ENCODE measurements around the gene HS6ST1.

Gene HS6ST1

GRCh38 chr2:128235581-128235980, 83.1 kb downstream of the HS6ST1 start:
- DNase-seq: no peak

DNA sequence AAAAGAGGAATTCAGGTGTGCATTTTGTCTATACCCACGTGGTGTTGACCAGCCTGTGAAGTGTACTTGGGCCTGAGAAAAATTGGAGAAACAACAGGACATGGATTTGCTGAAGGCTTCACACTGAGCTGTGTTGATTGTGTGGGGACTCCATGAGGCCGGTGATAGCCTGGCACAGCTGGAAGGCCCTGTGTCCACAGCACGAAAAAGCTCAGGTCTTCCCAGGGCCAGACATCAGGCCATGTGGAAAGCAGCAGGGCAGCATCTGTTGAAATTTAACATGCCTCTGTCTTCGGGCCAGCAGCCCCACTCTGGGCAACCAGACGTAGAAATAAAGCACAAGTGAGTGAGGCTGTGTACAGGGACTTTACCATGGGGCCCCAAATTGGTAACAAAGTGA, 84.1 kb downstream of the HS6ST1 start:
- DNase-seq: no peak

DNA sequence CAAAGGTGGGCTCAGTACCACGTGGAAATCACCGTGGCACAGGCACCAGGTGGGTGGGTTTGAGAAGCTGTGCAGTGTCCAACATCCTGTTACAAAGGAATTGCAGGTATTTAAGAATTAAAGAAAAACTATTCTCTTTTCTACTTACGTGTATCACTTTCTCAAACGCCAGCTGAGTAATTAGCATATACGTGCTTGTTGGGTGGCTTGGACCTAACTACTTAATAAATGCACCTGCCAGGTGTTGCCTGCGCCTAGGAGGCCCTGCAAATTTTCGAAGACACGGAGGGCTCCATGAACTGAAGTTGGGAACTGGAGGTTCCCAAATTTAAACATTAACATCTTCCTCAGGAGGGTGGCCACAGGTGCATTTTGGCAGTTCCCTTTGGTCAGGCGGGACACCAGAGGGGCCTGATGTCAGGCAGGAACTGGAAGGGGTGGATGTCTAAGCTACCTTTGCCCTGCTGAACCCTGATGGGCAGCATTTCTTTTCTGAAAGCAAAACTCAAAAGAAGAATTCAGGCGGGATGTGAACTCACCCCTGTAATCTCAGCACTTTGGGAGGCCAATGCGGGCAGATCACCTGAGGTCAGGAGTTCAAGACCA, 84.8 kb downstream of the HS6ST1 start:
- no peak for DNase-seq

DNA sequence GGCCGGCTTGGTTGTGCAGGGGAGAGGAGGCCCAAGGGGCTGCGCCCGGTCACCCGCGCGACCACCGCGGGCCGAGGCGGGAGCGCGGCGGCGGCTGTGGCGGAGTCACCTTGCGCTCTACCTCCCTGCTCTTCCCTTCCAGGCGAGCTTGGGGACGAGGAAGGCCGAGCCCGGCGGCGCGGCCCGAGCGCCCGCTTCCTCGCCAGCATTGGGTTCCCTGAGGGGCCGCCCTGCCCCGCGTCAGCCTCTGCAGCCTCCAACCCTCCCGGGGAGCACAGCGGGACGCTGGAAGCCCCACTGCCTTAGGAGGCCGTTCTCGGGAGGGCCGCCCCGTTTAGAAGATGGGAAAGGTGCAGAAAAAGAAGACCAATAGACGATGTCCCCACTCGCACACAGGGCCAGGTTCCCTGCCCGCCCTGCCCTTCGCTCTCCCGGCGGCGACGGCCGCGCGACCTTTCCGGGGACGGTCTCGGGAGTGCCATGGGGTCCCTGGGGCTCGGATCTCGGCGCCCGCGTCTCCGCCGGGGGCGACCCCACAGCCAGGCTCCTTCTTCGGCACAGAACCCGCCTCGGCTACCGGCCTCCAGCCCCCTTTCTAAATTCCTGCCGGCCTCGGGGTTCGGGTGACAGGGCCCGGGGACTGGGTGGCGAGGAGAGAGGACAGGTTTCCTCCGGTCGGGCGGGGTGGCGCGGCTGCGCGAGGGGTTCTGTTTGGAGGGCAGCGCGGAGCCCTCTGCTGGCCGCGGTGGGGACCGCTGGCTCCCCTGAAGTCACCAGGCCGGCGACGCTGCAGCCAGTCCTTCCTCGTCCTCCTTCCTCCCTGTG, 85.5 kb downstream of the HS6ST1 start:
- peak; percentile 48 for DNase-seq

DNA sequence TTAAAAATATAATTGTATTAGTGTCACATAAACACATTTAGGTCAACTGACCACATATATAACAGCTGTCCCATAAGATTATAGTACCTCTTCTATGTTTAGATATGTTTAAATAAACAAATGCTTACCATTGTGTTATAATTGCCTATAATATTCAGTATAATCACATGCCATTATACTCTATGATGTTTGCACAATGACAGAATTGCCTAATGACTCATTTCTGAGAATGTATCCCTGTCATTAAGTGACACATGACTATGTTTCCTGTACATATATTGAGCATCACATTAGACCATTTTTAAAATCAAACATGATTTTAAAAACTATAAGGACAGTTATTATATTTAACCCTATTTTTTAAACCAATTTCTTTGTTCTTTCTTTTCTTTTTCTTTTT, 89.8 kb downstream of the HS6ST1 start:
- DNase-seq: no peak

- DNase-seq: no peak
Observed at GRCh38 chr2:128227862-128228261, 90.8 kb downstream of the HS6ST1 start.

GRCh38 chr2:128219891-128220290, 98.8 kb downstream of the HS6ST1 start:
- no peak for DNase-seq

DNA sequence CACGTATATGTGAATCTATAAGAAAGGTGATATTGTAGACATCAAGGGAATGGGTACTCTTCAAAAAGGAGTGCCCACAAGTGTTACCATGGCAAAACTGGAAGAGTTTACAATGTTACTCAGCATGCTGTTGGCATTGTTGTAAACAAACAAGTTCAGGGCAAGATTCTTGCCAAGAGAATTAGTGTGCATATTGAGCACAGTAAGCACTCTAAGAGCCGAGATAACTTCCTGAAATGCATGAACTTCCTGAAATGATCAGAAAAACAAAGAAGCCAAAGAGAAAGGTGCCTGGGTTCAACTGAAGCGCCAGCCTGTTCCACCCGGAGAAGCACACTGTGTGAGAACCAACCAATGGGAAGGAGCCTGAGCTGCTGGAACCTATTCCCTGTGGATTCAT, 101.0 kb downstream of the HS6ST1 start:
- DNase-seq: no peak

DNA sequence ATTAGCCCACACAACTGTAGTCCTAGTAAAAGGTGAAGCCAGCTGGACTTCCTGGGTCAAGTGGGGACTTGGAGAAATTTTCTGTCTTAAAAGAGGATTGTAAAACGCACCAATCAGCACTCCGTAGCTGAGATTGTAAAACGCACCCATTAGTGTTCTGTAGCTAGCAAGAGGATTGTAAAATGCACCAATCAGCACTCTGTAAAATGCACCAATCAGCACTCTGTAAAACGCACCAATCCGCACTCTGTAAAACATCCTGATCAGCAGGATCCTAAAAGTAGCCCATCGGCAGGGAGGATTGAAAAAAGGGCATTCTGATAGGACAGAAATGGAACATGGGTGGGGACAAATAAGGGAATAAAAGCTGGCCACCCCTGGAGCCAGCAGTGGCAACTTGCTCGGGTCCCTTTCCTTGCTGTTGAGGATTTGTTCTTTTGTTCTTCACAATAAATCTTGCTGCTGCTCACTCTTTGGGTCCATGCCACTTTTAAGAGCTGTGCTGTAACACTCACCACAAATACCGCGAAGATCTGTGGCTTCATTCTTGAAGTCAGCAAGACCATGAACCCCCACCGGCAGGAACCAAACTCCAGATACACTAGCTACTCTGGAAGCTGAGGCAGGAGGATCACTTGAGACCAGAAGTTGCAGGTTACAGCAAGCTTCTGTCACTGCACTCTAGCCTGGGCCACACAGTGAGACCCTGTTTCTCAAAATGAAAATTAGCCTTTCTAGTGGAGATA, 102.6 kb downstream of the HS6ST1 start:
- peak; percentile 27 for DNase-seq
